Mesenchymal stem cell (in vitro differentiated cells and primary cell): ENCODE results near the gene LAMP1.

Source experiments
- DNase-seq: peaks from one replicate; pipeline ENCODE4 v3.0.0-alpha.2; 2013
- H2AFZ ChIP-seq: one replicate; pipeline ENCODE4 v1.6.1; 2013; ENCODE audit warnings: low read depth, mild to moderate bottlenecking, control low read depth, inconsistent platforms, low read length, moderate library complexity
- H2AK5ac ChIP-seq: 2 replicates; pipeline ENCODE4 v1.6.1; 2013; ENCODE audit warnings: low read length, moderate library complexity, mild to moderate bottlenecking, inconsistent platforms; ENCODE audit not compliant: severe bottlenecking
- H2BK120ac ChIP-seq: one replicate; pipeline ENCODE4 v1.6.1; 2013; ENCODE audit warnings: low read depth, mild to moderate bottlenecking, inconsistent platforms, low read length, moderate library complexity
- H2BK12ac ChIP-seq, 2 experiments: one replicate each; pipeline ENCODE4 v1.6.1; 2013; ENCODE audit warnings: inconsistent platforms in 2 of 2, low read length in 2 of 2, mild to moderate bottlenecking in 2 of 2, moderate library complexity in 2 of 2, control low read depth in 1 of 2
- H2BK15ac ChIP-seq: one replicate; pipeline ENCODE4 v1.6.1; 2013; ENCODE audit warnings: mild to moderate bottlenecking, low read depth, inconsistent platforms; ENCODE audit not compliant: poor library complexity, severe bottlenecking
- H2BK5ac ChIP-seq: 2 replicates; pipeline ENCODE4 v1.6.1; 2013; ENCODE audit warnings: low read depth, mild to moderate bottlenecking, low read length, control low read depth, inconsistent platforms; ENCODE audit not compliant: poor library complexity, severe bottlenecking
- H3K14ac ChIP-seq, 2 experiments: one replicate each; pipeline ENCODE4 v1.6.1; 2013; ENCODE audit warnings: inconsistent platforms in 2 of 2, low read length in 2 of 2, control low read depth in 1 of 2, mild to moderate bottlenecking in 1 of 2, moderate library complexity in 1 of 2
- H3K18ac ChIP-seq, 2 experiments: one replicate each; pipeline ENCODE4 v1.6.1; 2013; ENCODE audit warnings: inconsistent platforms in 2 of 2, low read length in 2 of 2, control low read depth in 1 of 2, low read depth in 1 of 2, mild to moderate bottlenecking in 1 of 2
- H3K23ac ChIP-seq, 2 experiments: one replicate each; pipeline ENCODE4 v1.6.1; 2013; ENCODE audit warnings: inconsistent platforms in 2 of 2, low read length in 2 of 2, mild to moderate bottlenecking in 2 of 2, moderate library complexity in 2 of 2, control low read depth in 1 of 2
- H3K27ac ChIP-seq: 2 replicates; pipeline ENCODE4 v1.5.1; 2013; ENCODE audit warnings: mild to moderate bottlenecking, moderate library complexity, low read length, control low read depth, inconsistent platforms; ENCODE audit not compliant: poor library complexity, severe bottlenecking
- H3K27me3 ChIP-seq, 2 experiments: 2 replicates each; pipeline versions ENCODE4 v1.6.1 to v1.7.0; 2013; ENCODE audit warnings: low read length in 2 of 2, mild to moderate bottlenecking in 2 of 2, moderate library complexity in 2 of 2, control low read depth in 1 of 2, inconsistent platforms in 1 of 2; ENCODE audit not compliant: control insufficient read depth in 1 of 2, insufficient read depth in 1 of 2
- H3K36me3 ChIP-seq, 2 experiments: 2 replicates each; pipeline versions ENCODE4 v1.6.1 to v1.7.0; 2013; ENCODE audit warnings: low read length in 2 of 2, control low read depth in 1 of 2, inconsistent platforms in 1 of 2, low read depth in 1 of 2, mild to moderate bottlenecking in 1 of 2; ENCODE audit not compliant: insufficient read depth in 2 of 2, control insufficient read depth in 1 of 2
- H3K4ac ChIP-seq, 2 experiments: one replicate each; pipeline ENCODE4 v1.6.1; 2013; ENCODE audit warnings: inconsistent platforms in 2 of 2, low read length in 2 of 2, mild to moderate bottlenecking in 2 of 2, moderate library complexity in 2 of 2, control low read depth in 1 of 2, low read depth in 1 of 2
- H3K4me1 ChIP-seq: 2 replicates; pipeline ENCODE4 v1.6.1; 2013; ENCODE audit warnings: low read depth, low read length, control low read depth; ENCODE audit not compliant: control insufficient read depth, insufficient read depth
- H3K4me2 ChIP-seq: 2 replicates; pipeline ENCODE4 v1.6.1; 2013; ENCODE audit warnings: low read length, mild to moderate bottlenecking, inconsistent platforms; ENCODE audit not compliant: poor library complexity, severe bottlenecking
- H3K4me3 ChIP-seq, 2 experiments: 2 replicates each; pipeline versions ENCODE4 v1.5.1 to v1.7.0; 2013; ENCODE audit warnings: low read length in 2 of 2, mild to moderate bottlenecking in 2 of 2, control low read depth in 1 of 2, low read depth in 1 of 2; ENCODE audit not compliant: insufficient read depth in 1 of 2
- H3K79me1 ChIP-seq: replicated peaks from 2 replicates; pipeline ENCODE4 v1.6.1; 2013; ENCODE audit warnings: mild to moderate bottlenecking, control low read depth, low read length, inconsistent platforms; ENCODE audit not compliant: poor library complexity, severe bottlenecking
- H3K9ac ChIP-seq: 2 replicates; pipeline ENCODE4 v1.7.0; 2013; ENCODE audit warnings: mild to moderate bottlenecking, low read length, moderate library complexity
- H3K9me3 ChIP-seq: 2 replicates; pipeline ENCODE4 v1.7.0; 2013; ENCODE audit warnings: mild to moderate bottlenecking, low read length; ENCODE audit not compliant: control insufficient read depth
- H4K8ac ChIP-seq: one replicate; pipeline ENCODE4 v1.6.1; 2013; ENCODE audit warnings: inconsistent platforms, mild to moderate bottlenecking, low read length, moderate library complexity
- H4K91ac ChIP-seq: one replicate; pipeline ENCODE4 v1.6.1; 2013; ENCODE audit warnings: mild to moderate bottlenecking, low read length, inconsistent platforms
- WGBS: methylation state at CpG from one replicate; pipeline ENCODE4 v1.1.7; 2013; ENCODE audit warnings: mixed read lengths; 5-methylcytosine and 5-hydroxymethylcytosine counted together

Gene LAMP1

DNA sequence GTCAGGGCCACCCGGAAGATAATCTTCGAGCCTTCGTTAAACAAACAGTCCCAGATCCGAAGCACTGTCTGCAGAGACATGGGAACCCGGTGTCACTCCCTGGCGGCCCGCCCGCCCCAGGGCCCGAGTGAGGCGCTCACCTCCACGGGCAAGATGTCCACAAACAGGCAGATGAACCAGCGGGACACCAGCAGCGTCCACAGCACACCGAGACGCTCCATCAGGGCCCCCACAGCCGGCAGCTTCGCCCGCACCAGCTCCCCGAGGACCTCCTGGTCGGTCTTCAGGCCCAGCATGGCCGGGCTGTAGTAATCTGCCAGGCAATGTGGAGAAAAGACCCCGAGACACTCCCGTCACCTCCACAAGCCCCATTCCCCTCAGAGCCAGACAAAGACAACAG lies 28.7 kb downstream of the LAMP1 start:
- no peaks in the 10 kb centered on the region for H3K9me3 ChIP-seq
- WGBS = 90% methylated on average over 18 of the region's 23 CpGs
- no peak overlapping the region for H2BK12ac ChIP-seq
- no peak overlapping the region for H4K8ac ChIP-seq
- no peak overlapping the region for H2BK15ac ChIP-seq
- H3K9ac ChIP-seq = no peak overlapping the region
- H3K4me1 ChIP-seq = peaks cover 3% of the 10 kb centered on the region
- H2AFZ ChIP-seq = no peak overlapping the region
- H3K79me1 ChIP-seq = peaks cover 13% of the 10 kb centered on the region
- H3K4me3 ChIP-seq = no peak overlapping the region
- no peak overlapping the region for H2BK120ac ChIP-seq
- H3K27ac ChIP-seq = no peak overlapping the region
- no peak overlapping the region for H2BK5ac ChIP-seq
- DNase-seq = no peak
- H3K27me3 ChIP-seq = no peaks in the 10 kb centered on the region
- no peak overlapping the region for H3K14ac ChIP-seq
- no peak overlapping the region for H3K23ac ChIP-seq
- H3K36me3 ChIP-seq = peaks cover 44 to 46% of the 10 kb centered on the region in 2 experiments
- no peak overlapping the region for H3K18ac ChIP-seq
- H4K91ac ChIP-seq = no peak overlapping the region
- H3K4ac ChIP-seq = no peak overlapping the region
- H2AK5ac ChIP-seq = no peak overlapping the region
- H3K4me2 ChIP-seq = no peak overlapping the region

- H3K79me1 ChIP-seq = peaks cover 5% of the 10 kb centered on the region
- H4K91ac ChIP-seq = no peak overlapping the region
- no peak overlapping the region for H3K4me2 ChIP-seq
- no peak overlapping the region for H2BK120ac ChIP-seq
- no peak overlapping the region for H2AFZ ChIP-seq
- H3K18ac ChIP-seq = no peak overlapping the region
- H2AK5ac ChIP-seq = no peak overlapping the region
- H3K4ac ChIP-seq = no peak overlapping the region
- DNase-seq = no peak
- H3K4me1 ChIP-seq = peaks cover 7% of the 10 kb centered on the region
- no peak overlapping the region for H2BK5ac ChIP-seq
- H3K9ac ChIP-seq = no peak overlapping the region
- no peak overlapping the region for H4K8ac ChIP-seq
- no peaks in the 10 kb centered on the region for H3K9me3 ChIP-seq
- H3K36me3 ChIP-seq = peaks cover 28 to 32% of the 10 kb centered on the region in 2 experiments
- H2BK15ac ChIP-seq = no peak overlapping the region
- H3K27me3 ChIP-seq = no peaks in the 10 kb centered on the region
- H3K23ac ChIP-seq = no peak overlapping the region
- H3K4me3 ChIP-seq = no peak overlapping the region
- no peak overlapping the region for H2BK12ac ChIP-seq
- no peak overlapping the region for H3K27ac ChIP-seq
- H3K14ac ChIP-seq = no peak overlapping the region
- 87% methylated on average over 12 of the region's 13 CpGs for WGBS
Observed at GRCh38 chr13:113327391-113327765, 30.3 kb downstream of the LAMP1 start.

GRCh38 chr13:113327766-113328471 lies 30.9 kb downstream of the LAMP1 start:
- Histone ChIP-seq H3K27me3 (no peaks in the 10 kb centered on the region), H3K4me2 (no peak overlapping the region), H2BK5ac (no peak overlapping the region), H2BK120ac (no peak overlapping the region), H3K36me3 (peaks cover 25 to 29% of the 10 kb centered on the region in 2 experiments), H3K23ac (no peak overlapping the region), H3K27ac (no peak overlapping the region), H3K14ac (no peak overlapping the region), H3K79me1 (peaks cover 4% of the 10 kb centered on the region), H4K8ac (no peak overlapping the region), H3K9ac (no peak overlapping the region), H2AFZ (no peak overlapping the region), H2AK5ac (no peak overlapping the region), H2BK15ac (no peak overlapping the region), H3K4ac (no peak overlapping the region), H2BK12ac (no peak overlapping the region), H3K4me1 (peaks cover 7% of the 10 kb centered on the region), H4K91ac (no peak overlapping the region), H3K4me3 (no peak overlapping the region), H3K18ac (no peak overlapping the region), H3K9me3 (no peaks in the 10 kb centered on the region)
- WGBS = 91% methylated on average over 20 of the region's 20 CpGs
- DNase-seq = no peak

DNA sequence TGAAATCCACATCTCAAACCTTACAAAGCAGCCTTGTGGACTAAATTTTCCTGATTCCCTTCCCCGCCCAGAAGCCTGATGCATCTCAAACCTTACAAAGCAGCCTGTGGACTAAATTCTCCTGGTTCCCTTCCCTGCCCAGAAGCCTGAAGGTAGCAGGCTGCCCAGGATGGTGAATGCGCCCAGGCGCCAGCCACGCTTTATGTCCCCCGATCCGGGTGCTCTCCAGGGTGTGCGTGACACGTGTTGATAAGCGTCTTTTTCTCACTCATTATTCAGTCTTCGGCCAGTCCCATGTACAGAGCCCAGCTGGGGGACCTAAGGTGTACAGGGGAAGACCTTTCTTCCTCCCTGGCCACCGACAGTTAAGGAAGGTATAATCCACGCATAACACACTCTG lies 31.8 kb downstream of the LAMP1 start:
- H3K18ac ChIP-seq = no peak overlapping the region
- no peak overlapping the region for H3K23ac ChIP-seq
- H3K4me1 ChIP-seq = peaks cover 7% of the 10 kb centered on the region
- no peak overlapping the region for H2BK12ac ChIP-seq
- no peak overlapping the region for H2AK5ac ChIP-seq
- no peak overlapping the region for H3K9ac ChIP-seq
- H4K91ac ChIP-seq = no peak overlapping the region
- DNase-seq = no peak
- H3K27me3 ChIP-seq = no peaks in the 10 kb centered on the region
- H3K9me3 ChIP-seq = no peaks in the 10 kb centered on the region
- peaks cover 16 to 20% of the 10 kb centered on the region in 2 experiments for H3K36me3 ChIP-seq
- H2AFZ ChIP-seq = no peak overlapping the region
- H3K27ac ChIP-seq = no peak overlapping the region
- H2BK5ac ChIP-seq = no peak overlapping the region
- no peak overlapping the region for H3K4ac ChIP-seq
- no peak overlapping the region for H2BK120ac ChIP-seq
- H4K8ac ChIP-seq = no peak overlapping the region
- no peak overlapping the region for H3K4me2 ChIP-seq
- no peak overlapping the region for H2BK15ac ChIP-seq
- no peak overlapping the region for H3K4me3 ChIP-seq
- H3K79me1 ChIP-seq = no peaks in the 10 kb centered on the region
- H3K14ac ChIP-seq = peak overlapping the region in 1 of 2 experiments; percentile 19
- 93% methylated on average over 12 of the region's 12 CpGs for whole genome bisulfite sequencing
